HepG2 (cell line): ENCODE results near the gene CSTF2. TPM values are rescaled to one million over a fixed set of nuclear protein-coding genes. Genes with fewer than 3 reads are reported as not detected.

Experiments
- ATAC-seq: fragments of 200-7000 bp; cut with Tn5 transposase; 3 replicates; pipeline ENCODE4 v1.9.1; 2020; ENCODE audit warnings: mild to moderate bottlenecking, moderate library complexity
- BruUV-seq: library from RNA; stranded (reverse); fragments of 400-500 nt; replicated peaks from 2 replicates; lab custom pipeline; 2021; lab: Mats Ljungman, UMichigan
- CTCF ChIA-PET: fragments of 300-600 bp; formaldehyde crosslinking; extraction: SDS; loops from one replicate; lab custom pipeline; 2021; ENCODE audit warnings: low total read pairs, inconsistent platforms, low intra/inter-chr PET ratio; lab: Yijun Ruan, JAX
- POLR2A ChIA-PET: fragments of 350-600 bp; sonication (Branson Sonifier 250); formaldehyde crosslinking; loops from one replicate; lab custom pipeline; 2020; ENCODE audit warnings: antibody characterized with exemption, inconsistent platforms; lab: Yijun Ruan, JAX
- DNase-seq: peaks from one replicate; pipeline ENCODE4 v3.0.0-alpha.2; 2015; ENCODE audit warnings: low spot score
- FAIRE-seq: peaks from 3 replicates; lab custom pipeline; 2011; peaks lifted over from hg19 to GRCh38; lab: Jason Lieb, UNC
- H2AFZ ChIP-seq: one replicate; pipeline ENCODE4 v1.6.1; 2011; ENCODE audit warnings: low read length, inconsistent platforms
- H3K27ac ChIP-seq: fragments of 300-600 bp; 3 replicates; pipeline ENCODE4 v1.8.0; 2011; ENCODE audit warnings: mixed run types, mild to moderate bottlenecking, mixed read lengths, low read length, inconsistent platforms; ENCODE audit not compliant: insufficient read depth; ENCODE audit errors: extremely low read length
- H3K27me3 ChIP-seq, 2 experiments: fragments of 200-600 bp in 1 of 2; 2 replicates in 1 of 2; 3 replicates in 1 of 2; pipeline versions ENCODE4 v1.6.0 to v1.8.0; 2011; ENCODE audit warnings: low read length in 2 of 2, mild to moderate bottlenecking in 2 of 2, moderate library complexity in 2 of 2, inconsistent platforms in 1 of 2; ENCODE audit not compliant: insufficient read depth in 2 of 2, control insufficient read depth in 1 of 2
- H3K36me3 ChIP-seq, 2 experiments: fragments of 200-600 bp in 1 of 2; replicated peaks in 1 of 2; 2 replicates in 1 of 2; 3 replicates in 1 of 2; pipeline versions ENCODE4 v1.5.1 to v1.8.0; 2011; ENCODE audit warnings: low read length in 2 of 2, inconsistent platforms in 1 of 2; ENCODE audit not compliant: insufficient read depth in 2 of 2, control insufficient read depth in 1 of 2
- H3K4me1 ChIP-seq: 2 replicates; pipeline ENCODE4 v1.5.1; 2012; ENCODE audit warnings: low read length, inconsistent platforms; ENCODE audit not compliant: insufficient read depth
- H3K4me2 ChIP-seq: 2 replicates; pipeline ENCODE4 v1.6.0; 2011; ENCODE audit warnings: low read depth, low read length, inconsistent platforms
- H3K4me3 ChIP-seq, 3 experiments: fragments of 200-600 bp in 1 of 3; sonication (generic), shearing (Covaris generic) in 1 of 3; replicated peaks in 1 of 3; 2 replicates each; pipeline ENCODE4 v1.5.1; 2011 to 2016; ENCODE audit warnings: low read length in 3 of 3, inconsistent platforms in 2 of 3, low read depth in 2 of 3, mild to moderate bottlenecking in 2 of 3, control low read depth in 1 of 3, mixed read lengths in 1 of 3; ENCODE audit not compliant: insufficient read depth in 1 of 3
- H3K79me2 ChIP-seq: one replicate; pipeline ENCODE4 v1.6.1; 2011; ENCODE audit warnings: low read length, inconsistent platforms; ENCODE audit not compliant: insufficient read depth
- H3K9ac ChIP-seq: 2 replicates; pipeline ENCODE4 v1.6.0; 2011; ENCODE audit warnings: mild to moderate bottlenecking, low read depth, low read length, inconsistent platforms; ENCODE audit not compliant: insufficient read depth
- H3K9me3 ChIP-seq: 2 replicates; pipeline ENCODE4 v1.5.1; 2012; ENCODE audit warnings: mild to moderate bottlenecking, low read length
- H4K20me1 ChIP-seq: 2 replicates; pipeline ENCODE4 v1.6.0; 2011; ENCODE audit warnings: inconsistent platforms, mild to moderate bottlenecking, low read length, moderate library complexity; ENCODE audit not compliant: insufficient read depth
- AKAP8 ChIP-seq: sonication (generic); formaldehyde crosslinking; IDR thresholded peaks from 2 replicates; pipeline ENCODE4 v1.5.1; 2020; ENCODE audit warnings: mild to moderate bottlenecking, missing genetic modification reagents
- CCDC6 ChIP-seq: sonication (generic); formaldehyde crosslinking; IDR thresholded peaks from 2 replicates; pipeline ENCODE4 v1.8.1; 2022; ENCODE audit warnings: mild to moderate bottlenecking, missing genetic modification reagents, moderate library complexity
- EP300 ChIP-seq, 3 experiments: sonication (generic) in 1 of 3; formaldehyde crosslinking in 1 of 3; IDR thresholded peaks; 2 replicates each; pipeline versions ENCODE4 v1.5.1 to v1.6.1; 2011 to 2020; ENCODE audit warnings: low read depth in 2 of 3, low read length in 2 of 3, borderline replicate concordance in 1 of 3, improper control_type of control experiment in 1 of 3, mild to moderate bottlenecking in 1 of 3, missing genetic modification reagents in 1 of 3, moderate library complexity in 1 of 3
- HNF4A ChIP-seq: sonication (generic); formaldehyde crosslinking; IDR thresholded peaks from 2 replicates; pipeline ENCODE4 v1.4.0; 2020; ENCODE audit warnings: missing genetic modification reagents
- ISL2 ChIP-seq: sonication (generic); formaldehyde crosslinking; IDR thresholded peaks from 2 replicates; pipeline ENCODE4 v1.5.0; 2020; ENCODE audit warnings: missing genetic modification reagents
- MIXL1 ChIP-seq: IDR thresholded peaks from 2 replicates; pipeline ENCODE4 v1.6.1; 2016
- NCOA1 ChIP-seq: sonication (generic); formaldehyde crosslinking; IDR thresholded peaks from 2 replicates; pipeline ENCODE4 v1.9.0; 2021; ENCODE audit warnings: missing genetic modification reagents
- NR2F2 ChIP-seq: IDR thresholded peaks from 2 replicates; pipeline ENCODE4 v1.6.1; 2012; ENCODE audit warnings: low read depth, inconsistent platforms, borderline replicate concordance
- SP2 ChIP-seq: sonication (generic); formaldehyde crosslinking; IDR thresholded peaks from 2 replicates; pipeline ENCODE4 v1.5.1; 2020; ENCODE audit warnings: mild to moderate bottlenecking, missing genetic modification reagents
- TCF7 ChIP-seq: sonication (generic); IDR thresholded peaks from 2 replicates; pipeline ENCODE4 v1.6.1; 2016; ENCODE audit warnings: antibody characterized with exemption, low read depth
- ZNF235 ChIP-seq: sonication (generic); formaldehyde crosslinking; IDR thresholded peaks from 2 replicates; pipeline ENCODE4 v1.8.1; 2023; ENCODE audit warnings: mild to moderate bottlenecking, missing genetic modification reagents, borderline replicate concordance
- ZNF274 ChIP-seq: sonication (generic); formaldehyde crosslinking; IDR thresholded peaks from 2 replicates; pipeline ENCODE4 v1.5.1; 2020; ENCODE audit warnings: mild to moderate bottlenecking, missing genetic modification reagents
- ZNF598 ChIP-seq: sonication (generic); formaldehyde crosslinking; IDR thresholded peaks from 2 replicates; pipeline ENCODE4 v1.5.1; 2020; ENCODE audit warnings: mild to moderate bottlenecking, missing genetic modification reagents, borderline replicate concordance
- ZNF761 ChIP-seq: sonication (generic); formaldehyde crosslinking; conservative IDR thresholded peaks from 2 replicates; pipeline ENCODE4 v1.4.0; 2020; ENCODE audit warnings: mild to moderate bottlenecking, missing genetic modification reagents
- ZNF780A ChIP-seq: sonication (generic); formaldehyde crosslinking; IDR thresholded peaks from 2 replicates; pipeline ENCODE4 v1.8.0; 2022; ENCODE audit warnings: mild to moderate bottlenecking, missing genetic modification reagents, moderate library complexity
- WGBS: methylation state at CpG from one replicate; pipeline ENCODE4 v1.1.6; 2017; ENCODE audit warnings: low lambda C conversion rate; 5-methylcytosine and 5-hydroxymethylcytosine counted together
- in situ Hi-C: cut with HindIII; loops from 2 replicates; pipeline ENCODE4 v1.10.0; 2017; ENCODE audit warnings: low pct_unique_long_range_greater_than_20kb; ENCODE audit not compliant: extremely low pct_ligation_motif_present
- intact Hi-C: fragments of 100-400 bp; cut with micrococcal nuclease; formaldehyde crosslinking; loops from one replicate; pipeline ENCODE4 v1.10.0; 2022; ENCODE audit not compliant: unreplicated experiment
- polyA plus RNA-seq, 8 experiments: library from polyadenylated mRNA; depleted of rRNA in 3 of 8; stranded (reverse) in 7 of 8; unstranded in 1 of 8; fragments of >200 nt; fragmentation: Illumina TruSeq in 4 of 8; extraction: Trizol in 4 of 8; gene quantifications; 2 replicates each; pipeline versions ENCODE4 v1.2.1 to v1.2.3, GENCODE V29; 2011 to 2016; ENCODE audit warnings: low read depth in 4 of 8, missing spikeins in 1 of 8, mixed read lengths in 1 of 8; ENCODE audit not compliant: insufficient read depth in 1 of 8
- total RNA-seq, 5 experiments: library from RNA; depleted of rRNA; stranded (reverse); fragments of >200 nt; fragmentation: Illumina TruSeq; extraction: Trizol; gene quantifications; 2 replicates each; pipeline ENCODE4 v1.2.3, GENCODE V29; 2016; ENCODE audit warnings: low read depth in 1 of 5
- TF ChIP-seq, protein P1 (sequence below): sonication (generic); formaldehyde crosslinking; IDR thresholded peaks from 2 replicates; pipeline ENCODE4 v1.8.0; 2022; ENCODE audit warnings: mild to moderate bottlenecking, missing genetic modification reagents, borderline replicate concordance
- TF ChIP-seq, protein P2 (sequence below): sonication (generic); formaldehyde crosslinking; IDR thresholded peaks from 2 replicates; pipeline ENCODE4 v1.5.1; 2020; ENCODE audit warnings: mild to moderate bottlenecking, missing genetic modification reagents, borderline replicate concordance
- TF ChIP-seq, protein P3 (sequence below): sonication (generic); formaldehyde crosslinking; IDR thresholded peaks from 2 replicates; pipeline ENCODE4 v1.9.0; 2021; ENCODE audit warnings: missing genetic modification reagents, borderline replicate concordance

CSTF2 gene
- total and polyA plus RNA-seq, 2 of the 13 experiments (the other 11 are each of a cell fraction or from before 2014, with no cell fraction given): 19.7 to 26.7 TPM

DNA sequence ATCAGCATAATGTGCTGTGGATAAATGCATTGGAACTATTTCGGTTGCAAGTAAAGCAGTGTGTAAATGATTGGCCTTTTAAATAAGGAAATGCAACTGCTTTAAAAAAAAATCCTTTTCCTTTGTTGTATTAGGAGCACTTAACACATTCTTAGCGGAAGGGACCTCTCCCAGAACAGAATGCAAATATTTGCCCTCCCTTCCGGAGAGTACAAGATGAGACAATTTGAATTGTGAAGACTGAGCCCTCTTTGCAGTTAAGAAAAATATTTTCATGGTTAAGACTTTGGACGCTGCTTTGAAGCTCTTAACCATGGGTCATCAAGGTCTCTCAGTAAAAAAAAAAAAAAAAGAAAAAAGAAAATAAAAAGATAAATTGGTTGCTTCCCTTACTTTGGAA lies 63.5 kb downstream of the CSTF2 start:
- WGBS: 2% methylated on average over 4 of the region's 4 CpGs
- no peaks in the 10 kb centered on the region for H3K79me2 ChIP-seq
- DNase-seq (peak; percentile 68), ATAC-seq (peak; percentile 42; the same call in 2 of the 3 replicates), FAIRE-seq (no peak)
- BruUV-seq: no TSS peak
- H3K4me1 ChIP-seq: peaks cover 35% of the 10 kb centered on the region
- intact Hi-C loops: loop anchor here (1.0 kb wide), 1 partner anchor 22 kb away; no protein-coding TSS in a partner anchor
- peak overlapping the region; percentile 45 for H3K4me2 ChIP-seq
- no peak overlapping the region; a peak in 1 of 6 replicates for H3K4me3 ChIP-seq
- H2AFZ ChIP-seq: no peak overlapping the region
- H4K20me1 ChIP-seq: no peaks in the 10 kb centered on the region
- H3K27me3 ChIP-seq: no peaks in the 10 kb centered on the region
- ChIA-PET CTCF (no interaction called here), POLR2A (interaction anchor here (0.7 kb wide), 2 partner anchors 9 to 41 kb away, joined by 3 read pairs; partner anchors contain the start of gene NOX1)
- no peaks in the 10 kb centered on the region for H3K9me3 ChIP-seq
- H3K36me3 ChIP-seq: no peaks in the 10 kb centered on the region
- no peak overlapping the region for H3K27ac ChIP-seq
- in situ Hi-C loops: loop anchor here (25.0 kb wide), 1 partner anchor 304 kb away; no protein-coding TSS in a partner anchor
- H3K9ac ChIP-seq: no peak overlapping the region
- TF ChIP-seq HNF4A (CRISPR knock-in tag) (peak; percentile 10; the same call in 1 of the 2 replicates), ZNF598 (CRISPR knock-in tag) (no peak), NR2F2 (peak; percentile 56; the same call in 1 of the 2 replicates), ZNF761 (CRISPR knock-in tag) (no peak), ZNF274 (CRISPR knock-in tag) (no peak), EP300 (IDR thresholded peaks at IDR 0.05; ENCODE audit: low read depth in 2 of 2, low read length in 2 of 2) (peak in 1 of 2 experiments; percentile 69; a peak in 2 of 4 replicates), EP300 (CRISPR knock-in tag; IDR thresholded peaks at IDR 0.05; ENCODE audit: borderline replicate concordance) (peak; percentile 49; the same call in 1 of the 2 replicates), ZNF235 (no peak), MIXL1 (CRISPR knock-in tag) (no peak), ZNF780A (no peak), NCOA1 (CRISPR knock-in tag) (no peak), AKAP8 (CRISPR knock-in tag) (no peak), CCDC6 (CRISPR knock-in tag) (no peak), TCF7 (peak; percentile 73), SP2 (CRISPR knock-in tag) (no peak), ISL2 (CRISPR knock-in tag) (peak; percentile 82)
- TF ChIP-seq, protein P1, sequence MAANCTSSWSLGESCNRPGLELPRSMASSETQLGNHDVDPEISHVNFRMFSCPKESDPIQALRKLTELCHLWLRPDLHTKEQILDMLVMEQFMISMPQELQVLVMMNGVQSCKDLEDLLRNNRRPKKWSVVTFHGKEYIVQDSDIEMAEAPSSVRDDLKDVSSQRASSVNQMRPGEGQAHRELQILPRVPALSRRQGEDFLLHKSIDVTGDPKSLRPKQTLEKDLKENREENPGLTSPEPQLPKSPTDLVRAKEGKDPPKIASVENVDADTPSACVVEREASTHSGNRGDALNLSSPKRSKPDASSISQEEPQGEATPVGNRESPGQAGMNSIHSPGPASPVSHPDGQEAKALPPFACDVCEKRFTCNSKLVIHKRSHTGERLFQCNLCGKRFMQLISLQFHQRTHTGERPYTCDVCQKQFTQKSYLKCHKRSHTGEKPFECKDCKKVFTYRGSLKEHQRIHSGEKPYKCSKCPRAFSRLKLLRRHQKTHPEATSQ (CRISPR knock-in tag): no peak
- TF ChIP-seq, protein P2, sequence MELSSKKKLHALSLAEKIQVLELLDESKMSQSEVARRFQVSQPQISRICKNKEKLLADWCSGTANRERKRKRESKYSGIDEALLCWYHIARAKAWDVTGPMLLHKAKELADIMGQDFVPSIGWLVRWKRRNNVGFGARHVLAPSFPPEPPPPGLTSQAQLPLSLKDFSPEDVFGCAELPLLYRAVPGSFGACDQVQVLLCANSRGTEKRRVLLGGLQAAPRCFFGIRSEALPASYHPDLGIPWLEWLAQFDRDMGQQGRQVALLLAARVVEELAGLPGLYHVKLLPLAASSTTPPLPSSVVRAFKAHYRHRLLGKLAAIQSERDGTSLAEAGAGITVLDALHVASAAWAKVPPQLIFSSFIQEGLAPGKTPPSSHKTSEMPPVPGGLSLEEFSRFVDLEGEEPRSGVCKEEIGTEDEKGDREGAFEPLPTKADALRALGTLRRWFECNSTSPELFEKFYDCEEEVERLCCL (CRISPR knock-in tag): no peak
- TF ChIP-seq, protein P3, sequence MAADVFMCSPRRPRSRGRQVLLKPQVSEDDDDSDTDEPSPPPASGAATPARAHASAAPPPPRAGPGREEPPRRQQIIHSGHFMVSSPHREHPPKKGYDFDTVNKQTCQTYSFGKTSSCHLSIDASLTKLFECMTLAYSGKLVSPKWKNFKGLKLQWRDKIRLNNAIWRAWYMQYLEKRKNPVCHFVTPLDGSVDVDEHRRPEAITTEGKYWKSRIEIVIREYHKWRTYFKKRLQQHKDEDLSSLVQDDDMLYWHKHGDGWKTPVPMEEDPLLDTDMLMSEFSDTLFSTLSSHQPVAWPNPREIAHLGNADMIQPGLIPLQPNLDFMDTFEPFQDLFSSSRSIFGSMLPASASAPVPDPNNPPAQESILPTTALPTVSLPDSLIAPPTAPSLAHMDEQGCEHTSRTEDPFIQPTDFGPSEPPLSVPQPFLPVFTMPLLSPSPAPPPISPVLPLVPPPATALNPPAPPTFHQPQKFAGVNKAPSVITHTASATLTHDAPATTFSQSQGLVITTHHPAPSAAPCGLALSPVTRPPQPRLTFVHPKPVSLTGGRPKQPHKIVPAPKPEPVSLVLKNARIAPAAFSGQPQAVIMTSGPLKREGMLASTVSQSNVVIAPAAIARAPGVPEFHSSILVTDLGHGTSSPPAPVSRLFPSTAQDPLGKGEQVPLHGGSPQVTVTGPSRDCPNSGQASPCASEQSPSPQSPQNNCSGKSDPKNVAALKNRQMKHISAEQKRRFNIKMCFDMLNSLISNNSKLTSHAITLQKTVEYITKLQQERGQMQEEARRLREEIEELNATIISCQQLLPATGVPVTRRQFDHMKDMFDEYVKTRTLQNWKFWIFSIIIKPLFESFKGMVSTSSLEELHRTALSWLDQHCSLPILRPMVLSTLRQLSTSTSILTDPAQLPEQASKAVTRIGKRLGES: no peak
